HG03558 (cell line): ENCODE data around the gene CNTNAP5.
"Not testable (repeated sequence)": the region's sequence is repeated elsewhere in the genome, so short reads cannot be mapped to it uniquely, and the experiment has no call there.

Experiments used
- ATAC-seq: cut with Tn5 transposase; IDR thresholded peaks from one replicate; pipeline ENCODE4 v1.9.1; 2021; ENCODE audit warnings: moderate number of reproducible peaks; ENCODE audit not compliant: unreplicated experiment; ENCODE audit errors: extremely low read depth

Gene CNTNAP5

DNA sequence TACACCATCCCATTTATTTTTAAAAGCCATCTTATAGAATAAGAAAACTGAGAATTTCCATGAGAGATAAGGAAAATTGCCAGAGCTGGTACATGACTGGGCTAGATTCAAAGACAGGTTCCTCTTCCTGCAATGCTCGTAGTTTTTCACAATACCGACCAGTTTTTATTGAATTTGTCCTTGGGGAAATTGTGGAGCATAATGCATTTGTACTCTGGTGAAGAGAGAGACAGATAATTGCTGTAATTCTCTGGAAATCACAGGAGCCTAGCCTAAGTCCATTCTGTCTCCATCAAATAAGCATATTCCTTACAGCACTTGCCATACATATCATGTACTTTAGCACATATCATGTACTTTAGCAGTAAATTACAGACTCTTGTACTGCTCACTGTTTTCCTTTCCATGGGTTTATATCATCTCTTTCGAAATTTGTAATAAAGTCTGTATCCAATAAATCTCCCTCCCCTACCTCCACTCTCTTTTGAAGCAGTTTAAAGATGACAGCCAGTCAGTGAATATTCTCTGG is 355.2 kb downstream of the CNTNAP5 start:
- no peak for ATAC-seq

DNA sequence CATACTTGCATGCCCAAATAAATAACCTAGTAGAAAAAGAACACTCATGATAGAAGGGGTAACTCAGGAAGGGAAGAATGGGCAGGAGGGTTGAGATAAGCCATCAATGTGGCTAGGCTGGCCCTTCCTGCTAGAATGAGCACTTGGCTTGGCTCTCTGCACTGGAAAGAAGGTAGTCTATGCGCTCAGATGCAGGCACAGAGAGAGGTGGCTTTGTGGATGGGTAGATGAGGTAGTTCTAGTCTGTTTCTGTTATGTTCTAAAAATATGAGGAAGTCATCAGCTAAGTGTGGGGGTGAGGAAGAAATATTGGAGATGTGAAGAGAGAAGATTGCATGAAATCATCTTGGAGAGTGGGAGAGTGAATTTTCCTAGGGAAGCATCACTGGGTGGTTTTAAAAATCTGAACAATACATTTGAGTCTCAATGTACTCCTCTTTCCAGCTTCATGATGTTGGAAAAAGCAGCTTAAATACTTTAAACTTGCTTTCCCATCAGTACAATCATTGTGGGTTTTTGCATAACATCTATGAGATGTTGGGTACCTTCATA is 357.1 kb downstream of the CNTNAP5 start:
- ATAC-seq: no peak

DNA sequence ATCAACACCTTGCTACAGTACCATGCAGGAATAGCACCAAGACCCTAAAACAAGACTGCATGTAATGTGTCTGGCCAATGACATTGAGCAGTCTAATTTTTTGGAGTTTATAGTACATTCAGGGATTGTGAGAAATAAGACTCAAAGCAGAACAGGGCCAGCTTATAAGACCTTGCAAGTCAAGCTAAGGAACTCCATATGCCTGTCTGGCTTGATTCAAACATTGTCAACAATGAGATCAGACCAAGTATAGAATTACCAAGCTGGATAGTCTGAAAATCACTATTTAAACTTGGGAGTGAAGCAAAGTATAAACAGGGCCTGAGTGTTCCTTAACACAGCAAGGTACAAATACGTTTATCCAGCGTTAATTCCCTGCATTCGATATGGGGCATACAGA is 370.9 kb downstream of the CNTNAP5 start:
- no peak for ATAC-seq

DNA sequence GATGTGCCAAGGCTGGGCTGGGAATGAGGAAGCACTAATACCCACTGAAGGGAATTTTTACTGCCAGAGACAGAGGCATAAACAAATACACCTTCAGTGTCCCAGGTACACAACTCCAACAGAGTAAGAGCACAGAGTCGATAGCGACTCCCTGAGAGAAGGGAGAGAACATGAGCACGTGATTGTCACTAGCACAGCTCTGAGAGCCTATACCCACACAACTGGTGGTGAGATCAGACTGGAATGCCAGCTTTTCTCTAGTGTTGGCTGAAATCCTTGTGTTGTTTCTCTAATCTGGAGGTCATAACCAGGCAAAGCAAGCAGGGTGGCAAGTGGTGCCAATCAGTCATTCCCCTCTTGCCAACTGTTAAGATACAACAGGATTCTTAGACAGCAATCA is 377.2 kb downstream of the CNTNAP5 start:
- no peak for ATAC-seq

DNA sequence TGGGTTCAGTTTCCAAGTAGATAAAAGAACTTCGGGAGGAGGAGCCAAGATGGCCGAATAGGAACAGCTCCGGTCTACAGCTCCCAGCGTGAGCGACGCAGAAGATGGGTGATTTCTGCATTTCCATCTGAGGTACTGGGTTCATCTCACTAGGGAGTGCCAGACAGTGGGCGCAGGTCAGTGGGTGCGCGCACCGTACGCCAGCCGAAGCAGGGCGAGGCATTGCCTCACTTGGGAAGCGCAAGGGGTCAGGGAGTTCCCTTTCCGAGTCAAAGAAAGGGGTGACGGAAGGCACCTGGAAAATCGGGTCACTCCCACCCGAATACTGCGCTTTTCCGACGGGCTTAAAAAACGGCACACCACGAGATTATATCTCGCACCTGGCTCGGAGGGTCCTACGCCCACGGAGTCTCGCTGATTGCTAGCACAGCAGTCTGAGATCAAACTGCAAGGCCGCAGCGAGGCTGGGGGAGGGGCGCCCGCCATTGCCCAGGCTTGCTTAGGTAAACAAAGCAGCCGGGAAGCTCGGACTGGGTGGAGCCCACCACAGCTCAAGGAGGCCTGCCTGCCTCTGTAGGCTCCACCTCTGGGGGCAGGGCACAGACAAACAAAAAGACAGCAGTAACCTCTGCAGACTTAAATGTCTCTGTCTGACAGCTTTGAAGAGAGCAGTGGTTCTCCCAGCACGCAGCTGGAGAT is 382.9 kb downstream of the CNTNAP5 start:
- ATAC-seq: not testable (repeated sequence)

DNA sequence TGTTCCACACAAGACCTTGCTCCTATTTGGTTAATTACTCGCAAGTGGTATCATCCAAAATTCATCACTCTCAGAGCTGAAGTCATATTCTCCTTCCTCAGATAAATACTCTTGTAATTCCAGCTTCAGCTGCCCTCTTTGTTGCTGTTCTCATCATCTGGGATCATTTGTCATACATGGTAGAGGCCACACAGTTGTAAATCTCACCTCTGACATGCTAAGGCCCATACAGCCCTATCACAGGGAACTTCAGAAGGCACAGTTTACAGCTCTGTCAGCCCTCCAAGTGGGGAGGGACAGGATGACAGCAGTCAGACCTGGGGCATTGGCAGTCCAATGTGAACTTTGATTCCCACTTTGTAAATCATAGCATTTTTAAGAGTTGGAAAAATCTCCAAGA is 399.0 kb downstream of the CNTNAP5 start:
- no peak for ATAC-seq

DNA sequence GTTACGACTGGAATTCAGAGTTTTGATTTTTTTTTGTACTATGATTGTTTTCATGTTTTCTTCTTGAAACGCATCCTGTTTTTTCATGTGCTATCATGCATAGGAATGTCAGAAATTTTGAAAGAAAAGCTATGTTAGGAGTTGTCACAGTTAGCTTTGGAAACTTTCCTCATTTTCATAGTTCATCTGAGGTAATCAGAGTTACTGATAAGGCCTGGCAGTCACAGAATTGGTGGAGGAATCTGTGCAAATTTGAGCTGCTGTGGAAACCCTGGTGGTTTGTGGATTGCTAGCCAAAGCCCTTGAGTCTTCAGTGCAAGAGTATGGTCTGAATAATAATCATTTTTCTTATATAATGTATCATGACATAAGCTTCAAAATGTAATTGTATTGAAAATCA is 401.0 kb downstream of the CNTNAP5 start:
- ATAC-seq: no peak

DNA sequence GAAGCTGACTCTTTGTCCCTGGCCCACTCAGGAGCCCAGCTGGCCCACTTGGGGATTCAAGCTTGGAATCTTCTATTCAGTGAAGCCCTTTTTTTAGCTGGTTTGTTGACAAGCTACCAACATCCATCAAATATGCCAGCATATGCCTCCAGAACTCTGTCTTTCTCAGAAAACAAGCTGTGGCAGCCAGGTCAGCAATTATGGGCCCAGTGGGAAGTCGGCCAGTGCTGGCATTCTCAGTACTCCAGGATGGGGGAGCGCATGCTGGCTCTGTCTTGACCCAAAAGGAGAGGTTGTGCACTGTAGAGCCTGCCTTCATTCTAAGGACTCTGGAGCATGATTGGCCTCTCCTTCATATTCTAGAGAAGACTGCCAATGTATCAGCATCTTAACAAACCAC is 401.5 kb downstream of the CNTNAP5 start:
- ATAC-seq: no peak

DNA sequence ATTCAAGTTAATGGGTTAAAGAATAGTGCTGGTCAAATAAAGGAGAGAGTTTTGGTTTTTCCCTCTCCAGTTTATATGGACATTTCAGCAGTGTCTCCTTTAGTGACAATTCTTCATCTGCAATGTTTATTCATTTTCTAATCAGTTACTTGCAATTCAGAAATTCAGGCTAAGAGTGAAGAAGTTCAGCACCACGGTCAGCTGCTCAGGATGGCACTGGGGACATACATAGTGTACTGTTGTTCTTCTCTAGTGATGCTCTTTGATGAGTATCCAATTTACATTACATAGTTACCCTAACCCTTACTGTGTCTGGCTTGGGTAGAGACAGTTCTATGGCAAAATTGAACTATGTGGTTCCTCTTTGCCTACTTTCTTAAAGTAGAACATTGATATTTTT is 412.7 kb downstream of the CNTNAP5 start:
- no peak for ATAC-seq

DNA sequence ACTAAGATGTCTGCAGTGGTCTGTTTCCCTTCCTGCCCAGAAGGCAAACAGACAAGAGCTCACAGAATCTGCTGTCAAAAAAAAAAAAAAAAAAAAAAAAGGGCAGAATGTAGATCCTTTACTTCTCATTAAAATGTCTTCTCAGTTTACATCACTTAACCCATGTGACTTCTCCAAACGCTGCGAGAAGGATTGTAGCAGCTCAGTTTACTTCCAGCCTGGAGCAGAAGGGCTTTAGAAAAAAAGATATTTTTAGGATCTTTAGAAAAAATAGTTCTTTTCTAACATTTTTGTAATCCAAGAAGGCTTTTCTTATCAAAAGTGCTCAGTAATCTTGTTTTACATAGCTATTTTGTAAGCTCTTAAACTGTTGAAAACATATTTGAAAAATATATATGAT is 425.4 kb downstream of the CNTNAP5 start:
- no peak for ATAC-seq

DNA sequence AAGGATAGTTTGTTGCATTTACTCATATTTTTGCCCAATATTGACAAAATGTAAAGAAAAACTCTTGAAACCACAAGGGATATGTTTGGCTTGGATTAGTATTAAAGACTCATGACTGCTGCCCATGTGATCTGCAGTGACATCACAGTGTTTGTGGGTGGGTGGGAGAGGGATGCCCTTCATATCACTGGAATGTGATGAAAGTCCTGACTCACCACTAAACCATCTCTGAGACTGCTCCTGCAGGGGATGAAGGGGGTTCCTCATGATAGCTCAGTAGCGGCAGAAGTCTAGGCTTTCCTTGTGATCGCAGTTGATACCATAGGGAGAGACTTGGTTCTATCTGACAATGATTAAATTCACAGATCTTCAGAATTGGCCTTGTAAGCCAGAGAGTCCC is 451.2 kb downstream of the CNTNAP5 start:
- no peak for ATAC-seq

DNA sequence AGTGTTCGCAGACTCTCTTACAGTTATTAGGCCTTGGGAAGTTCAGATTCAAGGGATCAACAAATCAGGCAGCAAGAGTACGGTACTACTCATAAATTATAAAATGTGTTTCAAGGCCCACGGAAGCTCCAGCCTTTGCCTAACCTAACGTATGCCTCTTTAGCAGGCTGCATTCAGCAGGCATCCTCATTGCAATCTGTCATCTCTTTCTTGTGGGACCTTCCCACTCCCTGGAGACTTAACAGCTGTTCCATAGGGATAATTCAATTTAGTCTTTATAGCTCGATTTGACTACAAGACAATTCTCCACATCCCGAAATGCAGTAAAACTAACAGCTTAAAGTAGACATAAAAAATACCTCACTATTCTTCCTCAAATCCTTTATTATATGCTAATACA is 453.7 kb downstream of the CNTNAP5 start:
- ATAC-seq: no peak

DNA sequence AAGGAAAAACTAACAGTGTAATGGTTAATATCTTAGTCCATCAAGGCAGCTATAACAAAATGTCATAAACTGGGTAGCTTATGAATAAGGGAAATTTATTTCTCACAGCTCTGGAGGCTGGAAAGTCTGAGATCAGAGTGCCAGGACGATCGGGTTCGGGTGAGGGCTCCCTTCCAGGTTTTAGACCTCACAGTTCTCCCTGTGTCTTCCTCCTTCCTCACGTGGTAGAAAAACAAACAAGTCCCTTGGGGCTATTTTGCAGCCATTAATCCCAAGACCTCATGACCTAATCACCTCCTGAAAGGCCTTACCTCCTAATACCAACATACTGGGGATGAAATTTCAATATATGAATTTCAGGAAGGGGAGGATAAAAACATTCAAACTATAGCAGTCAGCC is 455.9 kb downstream of the CNTNAP5 start:
- ATAC-seq: no peak

DNA sequence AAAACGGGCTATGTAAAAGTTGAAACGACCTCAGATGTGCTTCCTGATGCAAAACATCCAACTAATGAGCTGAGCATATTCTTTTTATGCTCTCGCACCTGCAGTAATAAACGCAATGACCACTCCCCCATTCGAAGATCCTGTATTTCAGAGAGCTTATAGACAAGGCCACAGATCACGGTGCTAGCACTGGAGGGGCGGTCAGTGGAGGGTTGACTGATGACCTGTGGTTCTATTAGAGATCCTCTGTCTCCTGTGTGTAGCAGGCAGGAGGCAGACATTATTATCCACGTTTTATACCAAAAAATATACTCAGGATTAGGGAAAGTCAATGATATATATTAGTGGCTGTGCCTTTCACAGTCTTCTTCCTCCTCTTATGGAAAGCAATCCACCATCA is 457.0 kb downstream of the CNTNAP5 start:
- no peak for ATAC-seq

DNA sequence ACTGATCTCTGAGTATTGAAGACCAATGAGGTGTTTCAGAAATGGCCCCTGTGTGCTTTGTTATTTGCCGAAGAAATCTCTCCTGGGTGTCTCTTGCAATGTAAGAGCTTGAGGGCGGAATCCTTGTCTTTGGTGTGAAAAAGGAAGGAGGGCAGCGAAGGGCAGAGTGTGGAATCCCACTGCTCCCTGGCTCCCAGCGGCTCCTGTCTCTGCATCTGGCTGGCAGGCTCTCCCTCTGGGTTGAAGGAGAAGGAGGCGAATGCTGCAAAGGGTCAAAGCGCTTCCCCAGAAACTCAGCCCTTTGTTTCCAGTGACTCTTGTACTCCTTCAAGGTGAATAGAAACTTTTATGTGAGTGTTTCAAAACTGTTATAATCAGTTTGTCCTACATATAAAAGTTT is 457.5 kb downstream of the CNTNAP5 start:
- no peak for ATAC-seq

DNA sequence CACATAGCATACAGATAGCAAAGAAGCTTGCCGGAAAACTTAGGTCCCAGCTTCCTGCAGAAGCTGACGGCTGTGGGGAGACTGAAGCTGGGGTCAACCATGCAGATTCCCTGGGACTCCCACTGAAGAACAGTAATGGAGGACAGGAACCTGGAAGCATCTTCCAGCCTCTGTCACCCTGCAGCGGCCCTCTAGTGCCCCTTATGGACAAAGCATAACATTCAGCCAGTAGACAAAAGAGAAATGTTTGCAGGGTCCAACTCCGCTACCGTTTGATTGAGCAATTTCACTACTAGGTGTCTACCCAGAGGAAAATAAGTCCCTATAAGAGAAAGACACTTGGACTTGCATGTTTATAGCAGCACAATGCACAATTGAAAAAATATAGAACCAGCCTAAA is 460.6 kb downstream of the CNTNAP5 start:
- ATAC-seq: no peak

DNA sequence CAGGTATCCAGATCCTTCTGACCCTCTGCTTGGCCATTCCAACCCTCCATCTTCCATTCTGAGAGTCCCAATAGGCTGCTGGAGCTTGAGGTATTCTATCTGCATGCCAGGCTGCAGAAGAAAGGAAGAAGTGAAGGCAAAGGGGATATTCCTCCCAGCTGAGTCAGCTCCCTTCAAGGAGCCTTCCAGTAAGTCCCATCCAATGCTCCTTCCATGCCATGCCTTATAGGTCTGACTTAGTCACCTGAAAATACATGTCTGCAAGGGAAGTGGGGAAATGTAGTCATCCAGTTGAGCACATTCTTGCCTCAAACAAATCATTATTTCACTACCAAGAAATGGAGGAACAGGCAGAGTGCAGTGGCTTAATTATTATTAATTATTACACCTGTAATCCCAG is 464.6 kb downstream of the CNTNAP5 start:
- no peak for ATAC-seq

DNA sequence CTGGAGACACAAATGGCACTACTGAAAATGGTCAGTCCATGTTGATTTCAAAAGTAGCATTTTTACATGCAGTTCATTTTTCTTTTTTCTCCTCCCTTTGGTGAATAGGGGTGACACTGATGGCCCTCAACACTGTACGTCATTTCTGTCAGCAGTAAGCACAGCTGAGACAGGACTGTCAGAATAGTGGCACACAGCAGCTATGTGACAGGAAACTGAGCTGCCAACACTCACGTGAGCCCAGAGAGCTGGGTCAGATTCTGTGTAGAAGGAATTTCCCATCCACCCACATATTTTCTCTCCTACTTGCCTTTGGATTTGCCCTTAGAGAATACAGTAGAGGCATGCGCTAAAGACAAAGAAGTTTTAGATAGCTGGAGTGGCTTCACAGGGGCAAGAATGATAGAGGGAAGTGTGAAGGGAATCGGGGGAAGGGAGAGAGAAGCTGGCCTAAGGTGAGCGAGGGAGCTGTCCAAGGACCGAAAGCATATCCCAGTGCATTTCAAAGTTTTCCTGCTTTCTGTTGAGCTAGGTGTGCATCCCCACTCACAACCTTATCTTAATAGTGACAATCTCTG is 476.6 kb downstream of the CNTNAP5 start:
- ATAC-seq: no peak

DNA sequence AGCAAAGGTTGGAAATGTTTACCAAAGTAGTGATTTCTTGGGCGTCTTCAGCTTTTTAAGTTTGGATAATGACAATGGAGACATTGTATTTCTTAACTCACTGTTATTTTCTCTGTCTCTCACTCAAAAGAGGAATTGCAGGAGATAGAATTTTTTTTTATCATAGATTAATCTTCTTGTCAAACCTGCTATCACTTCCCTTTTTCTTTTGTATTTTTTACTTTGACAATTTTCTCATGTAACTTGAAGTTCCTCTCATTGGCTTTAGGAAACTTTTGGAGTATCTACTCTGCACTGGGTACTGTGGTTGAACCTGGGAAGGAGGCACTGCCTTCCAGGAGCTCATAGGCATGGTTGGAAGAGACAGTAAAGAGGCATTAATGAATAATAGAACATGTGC is 489.1 kb downstream of the CNTNAP5 start:
- ATAC-seq: no peak

DNA sequence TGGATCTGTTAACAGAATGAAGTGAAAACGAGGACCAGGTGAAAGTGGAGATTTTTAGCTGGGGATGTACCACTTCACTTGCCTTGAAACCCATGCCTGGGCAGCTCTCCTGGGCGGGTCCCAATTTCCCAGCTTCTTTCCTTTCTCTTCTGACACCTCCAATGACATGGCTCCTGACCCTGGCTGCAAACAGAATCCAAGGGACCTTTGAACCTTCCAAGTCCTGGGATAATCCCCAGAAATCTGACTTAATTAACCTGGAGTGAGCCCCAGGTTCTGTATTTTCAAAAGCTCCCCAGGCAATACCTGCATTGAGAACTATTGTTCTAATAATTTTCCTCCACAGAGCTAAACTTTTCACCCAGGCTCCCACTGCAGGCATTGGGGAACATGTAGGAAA is 495.9 kb downstream of the CNTNAP5 start:
- ATAC-seq: no peak

DNA sequence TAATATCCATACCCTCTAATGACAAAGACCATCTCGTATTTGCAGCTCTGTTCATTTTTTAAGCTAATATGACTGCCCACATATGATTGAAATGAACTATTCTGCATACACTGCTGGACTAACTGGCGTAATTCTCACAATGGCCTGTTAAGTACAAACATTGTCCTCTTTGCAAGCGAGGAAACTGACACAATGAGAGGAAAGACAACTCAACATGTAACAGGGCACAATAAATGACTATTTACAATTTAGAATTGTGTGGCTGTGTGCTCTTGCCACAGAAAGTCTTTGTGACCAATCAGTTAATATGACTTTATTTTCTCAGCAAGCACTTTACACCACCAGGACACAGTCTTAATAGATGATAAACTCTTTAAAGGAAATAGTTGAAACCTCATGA is 498.0 kb downstream of the CNTNAP5 start:
- ATAC-seq: no peak
